Stomach (tissue), 4 donors: ENCODE results near the gene PJA1.

Experiments used
- CTCF ChIP-seq, 7 experiments: fragments of 450-650 bp in 4 of 7; fragments of 200-600 bp in 3 of 7; sonication (generic) in 3 of 7; IDR thresholded peaks; one replicate each; pipeline ENCODE4 v1.5.1; 2016 to 2019; ENCODE audit warnings: antibody characterized with exemption in 7 of 7, control low read depth in 2 of 7, mild to moderate bottlenecking in 1 of 7
- EP300 ChIP-seq: sonication (generic); formaldehyde crosslinking; IDR thresholded peaks from one replicate; pipeline ENCODE4 v1.6.1; 2017; ENCODE audit warnings: antibody characterized with exemption
- POLR2A ChIP-seq, 4 donors: fragments of 450-650 bp; IDR thresholded peaks; one replicate each; pipeline ENCODE4 v1.6.1; 2016; ENCODE audit warnings: antibody characterized with exemption in 4 of 4, control low read depth in 2 of 4, mild to moderate bottlenecking in 1 of 4, moderate library complexity in 1 of 4
- POLR2AphosphoS5 ChIP-seq, 3 donors: sonication (generic); formaldehyde crosslinking; IDR thresholded peaks; one replicate each; pipeline ENCODE4 v1.6.1; 2016; ENCODE audit warnings: antibody characterized with exemption in 3 of 3

- TF ChIP-seq CTCF (IDR thresholded peaks at IDR 0.05) (no peak), EP300 (no peak), POLR2A (IDR thresholded peaks at IDR 0.05) (no peak), POLR2AphosphoS5 (IDR thresholded peaks at IDR 0.05) (no peak)
Measured at GRCh38 chrX:69130439-69130838, 34.8 kb downstream of the PJA1 start.
